ENCODE results near the gene MVB12B. TPM values are rescaled to one million over a fixed set of nuclear protein-coding genes. Genes with fewer than 3 reads are reported as not detected.

MVB12B gene
- total RNA-seq, 1 donor from 2014 or later, result 13.1 TPM

GRCh38 chr9:126527109-126527825, 200.6 kb downstream of the MVB12B start:
- DNase-seq (ENCODE audit: low spot score), result peak; percentile 36
- H3K4me1 Mint-ChIP-seq (ENCODE audit: low read depth), result peaks cover 40% of the 10 kb centered on the region
- peaks cover 6% of the 10 kb centered on the region for H3K27me3 Mint-ChIP-seq (ENCODE audit: low read depth)
- TF ChIP-seq CTCF (IDR thresholded peaks at IDR 0.05), result no peak
- H3K27ac Mint-ChIP-seq (ENCODE audit: unreplicated experiment), result peak overlapping the region; percentile 34
- no peaks in the 10 kb centered on the region for H3K9me3 Mint-ChIP-seq (ENCODE audit: low read depth)
- H3K4me3 Mint-ChIP-seq (ENCODE audit: unreplicated experiment), result no peak overlapping the region
- H3K36me3 Mint-ChIP-seq (ENCODE audit: low read depth), result no peaks in the 10 kb centered on the region

GRCh38 chr9:126528111-126528510, 201.5 kb downstream of the MVB12B start:
- Mint-ChIP-seq H3K4me1 (ENCODE audit: low read depth) (peaks cover 44% of the 10 kb centered on the region), H3K4me3 (ENCODE audit: unreplicated experiment) (no peak overlapping the region), H3K27ac (ENCODE audit: unreplicated experiment) (peak overlapping the region; percentile 51), H3K36me3 (ENCODE audit: low read depth) (no peaks in the 10 kb centered on the region), H3K27me3 (ENCODE audit: low read depth) (peaks cover 6% of the 10 kb centered on the region), H3K9me3 (ENCODE audit: low read depth) (no peaks in the 10 kb centered on the region)
- peak; percentile 49 for DNase-seq (ENCODE audit: low spot score)
- TF ChIP-seq CTCF (IDR thresholded peaks at IDR 0.05), result no peak

- H3K27me3 Mint-ChIP-seq (ENCODE audit: low read depth), result peaks cover 7% of the 10 kb centered on the region
Measured at GRCh38 chr9:126528915-126529314, 202.3 kb downstream of the MVB12B start.

GRCh38 chr9:126531035-126531571, 204.5 kb downstream of the MVB12B start:
- no peak for TF ChIP-seq CTCF (IDR thresholded peaks at IDR 0.05)
- peak; percentile 24 for DNase-seq (ENCODE audit: low spot score)
- peaks cover 10% of the 10 kb centered on the region for H3K27me3 Mint-ChIP-seq (ENCODE audit: low read depth)

More at GRCh38 chr9:126528915-126529314, 202.3 kb downstream of the MVB12B start:
- Mint-ChIP-seq H3K4me3 (ENCODE audit: unreplicated experiment) (no peak overlapping the region), H3K9me3 (ENCODE audit: low read depth) (no peaks in the 10 kb centered on the region), H3K36me3 (ENCODE audit: low read depth) (no peaks in the 10 kb centered on the region), H3K4me1 (ENCODE audit: low read depth) (peaks cover 44% of the 10 kb centered on the region), H3K27ac (ENCODE audit: unreplicated experiment) (no peak overlapping the region)
- DNase-seq (ENCODE audit: low spot score), result peak; percentile 9
- no peak for TF ChIP-seq CTCF (IDR thresholded peaks at IDR 0.05)

GRCh38 chr9:126531591-126531990, 205.0 kb downstream of the MVB12B start:
- H3K27ac Mint-ChIP-seq (ENCODE audit: unreplicated experiment), result no peak overlapping the region
- H3K9me3 Mint-ChIP-seq (ENCODE audit: low read depth), result no peaks in the 10 kb centered on the region
- H3K4me1 Mint-ChIP-seq (ENCODE audit: low read depth), result peaks cover 49% of the 10 kb centered on the region
- no peaks in the 10 kb centered on the region for H3K36me3 Mint-ChIP-seq (ENCODE audit: low read depth)
- H3K27me3 Mint-ChIP-seq (ENCODE audit: low read depth), result peaks cover 13% of the 10 kb centered on the region
- DNase-seq (ENCODE audit: low spot score), result peak; percentile 36
- TF ChIP-seq CTCF (IDR thresholded peaks at IDR 0.05), result no peak
- H3K4me3 Mint-ChIP-seq (ENCODE audit: unreplicated experiment), result no peak overlapping the region

More at GRCh38 chr9:126531035-126531571, 204.5 kb downstream of the MVB12B start:
- H3K9me3 Mint-ChIP-seq (ENCODE audit: low read depth), result no peaks in the 10 kb centered on the region
- no peak overlapping the region for H3K4me3 Mint-ChIP-seq (ENCODE audit: unreplicated experiment)
- no peaks in the 10 kb centered on the region for H3K36me3 Mint-ChIP-seq (ENCODE audit: low read depth)
- peaks cover 49% of the 10 kb centered on the region for H3K4me1 Mint-ChIP-seq (ENCODE audit: low read depth)
- no peak overlapping the region for H3K27ac Mint-ChIP-seq (ENCODE audit: unreplicated experiment)
